ENCODE data around the gene TCP10L. TPM values are rescaled to one million over a fixed set of nuclear protein-coding genes. Genes with fewer than 3 reads are reported as not detected.

The TCP10L gene
- total and polyA plus RNA-seq, 10 of the 15 experiments (the other 5 are each of a cell fraction or from before 2014, with no cell fraction given) = 0.11 to 0.45 (median 0.19) TPM; not detected in 3

GRCh38 chr21:32612075-32612998 is 27.0 kb upstream of the TCP10L start, which contains the start of gene CFAP298 (continued):
- TF ChIP-seq ZBTB33 (IDR thresholded peaks at IDR 0.05) (no peak), EZH2 (IDR thresholded peaks at IDR 0.05; ENCODE audit: borderline replicate concordance, control insufficient read depth, low read depth, low read length) (no peak), BCL11A (IDR thresholded peaks at IDR 0.05; ENCODE audit: low read depth, low read length) (no peak), CUX1 (IDR thresholded peaks at IDR 0.05; ENCODE audit: insufficient replicate concordance, low read depth, low read length) (no peak), NFYA (IDR thresholded peaks at IDR 0.05; ENCODE audit: borderline replicate concordance, low read depth, low read length) (no peak), SMAD1 (IDR thresholded peaks at IDR 0.05; ENCODE audit: low read depth, partially characterized antibody) (no peak), BRCA1 (IDR thresholded peaks at IDR 0.05; ENCODE audit: low read depth, low read length) (no peak), POLR2A (IDR thresholded peaks at IDR 0.05; ENCODE audit: low read depth, low read length) (peak; percentile 57), TCF7 (IDR thresholded peaks at IDR 0.05; ENCODE audit: borderline replicate concordance) (0 out of 2 replicates have a peak, but pooled peaks have one; percentile 46), JUNB (IDR thresholded peaks at IDR 0.05) (no peak), ZZZ3 (IDR thresholded peaks at IDR 0.05; ENCODE audit: control insufficient read depth, insufficient read length, low read depth) (no peak), PRDM15 (CRISPR knock-in tag; IDR thresholded peaks at IDR 0.05) (no peak), MXI1 (IDR thresholded peaks at IDR 0.05; ENCODE audit: low read depth, low read length) (peak; percentile 80), NKRF (conservative IDR thresholded peaks at IDR 0.05) (peak; percentile 96), CEBPB (IDR thresholded peaks at IDR 0.05; ENCODE audit: borderline replicate concordance in 1 of 2, low read depth in 2 of 2, low read length in 2 of 2) (no peak)
